CD4-positive, alpha-beta T cell (primary cell): ENCODE results near the gene GLTPD2. TPM values are rescaled to one million over a fixed set of nuclear protein-coding genes. Genes with fewer than 3 reads are reported as not detected.
A peak's percentile ranks its signal among the peaks of the same experiment; 100 is the strongest.

ENCODE experiments used
- ATAC-seq: fragments of 200-7000 bp; cut with Tn5 transposase; one replicate; pipeline ENCODE4 v1.10.0; 2022; ENCODE audit warnings: mild to moderate bottlenecking; ENCODE audit not compliant: poor library complexity
- CTCF ChIA-PET: fragments of 350-600 bp; sonication (Branson Sonifier 250); formaldehyde crosslinking; loops from one replicate; lab custom pipeline; 2021; ENCODE audit warnings: antibody characterized with exemption, inconsistent platforms; lab: Charles Lee
- POLR2A ChIA-PET: fragments of 350-600 bp; sonication (Branson Sonifier 250); formaldehyde crosslinking; loops from one replicate; lab custom pipeline; 2021; ENCODE audit warnings: antibody characterized with exemption, inconsistent platforms; lab: Charles Lee
- DNase-seq, 14 experiments: peaks; one replicate each; pipeline ENCODE4 v3.0.0-alpha.2; 2013 to 2020; ENCODE audit warnings: mixed read lengths in 2 of 14
- H3K27ac ChIP-seq, 2 donors: one replicate each; pipeline versions ENCODE4 v1.5.1 to v1.7.0; 2013; ENCODE audit warnings: low read length in 2 of 2, low read depth in 1 of 2, mild to moderate bottlenecking in 1 of 2
- H3K27me3 ChIP-seq, 2 experiments: 1 replicate in 1 of 2; 2 replicates in 1 of 2; pipeline versions ENCODE4 v1.6.1 to v1.7.0; 2013; ENCODE audit warnings: low read length in 2 of 2, control low read depth in 1 of 2, mild to moderate bottlenecking in 1 of 2, moderate library complexity in 1 of 2; ENCODE audit not compliant: insufficient read depth in 2 of 2, control insufficient read depth in 1 of 2
- H3K36me3 ChIP-seq: one replicate; pipeline ENCODE4 v1.6.1; 2013; ENCODE audit warnings: low read length, control low read depth; ENCODE audit not compliant: insufficient read depth
- H3K4me1 ChIP-seq: one replicate; pipeline ENCODE4 v1.6.1; 2013; ENCODE audit warnings: low read length, control low read depth; ENCODE audit not compliant: insufficient read depth
- H3K4me3 ChIP-seq: one replicate; pipeline ENCODE4 v1.5.1; 2013; ENCODE audit warnings: mild to moderate bottlenecking, low read length, moderate library complexity
- H3K9me3 ChIP-seq, 2 experiments: 1 replicate in 1 of 2; 2 replicates in 1 of 2; pipeline versions ENCODE4 v1.6.1 to v1.7.0; 2013; ENCODE audit warnings: low read length in 2 of 2, mild to moderate bottlenecking in 2 of 2, control low read depth in 1 of 2, moderate library complexity in 1 of 2; ENCODE audit not compliant: control insufficient read depth in 1 of 2, insufficient read depth in 1 of 2
- H3K27ac Mint-ChIP-seq: one replicate; pipeline ENCODE4 v1.8.0; 2020; ENCODE audit warnings: mixed read lengths
- H3K27me3 Mint-ChIP-seq: one replicate; pipeline ENCODE4 v1.8.0; 2021; ENCODE audit warnings: mixed read lengths
- H3K36me3 Mint-ChIP-seq: one replicate; pipeline ENCODE4 v1.8.0; 2021; ENCODE audit warnings: low read depth, mixed read lengths
- H3K4me1 Mint-ChIP-seq: one replicate; pipeline ENCODE4 v1.8.0; 2021; ENCODE audit warnings: low read depth, mixed read lengths
- H3K4me3 Mint-ChIP-seq: one replicate; pipeline ENCODE4 v1.8.0; 2020; ENCODE audit warnings: mild to moderate bottlenecking, mixed read lengths
- H3K9me3 Mint-ChIP-seq: one replicate; pipeline ENCODE4 v1.8.0; 2020; ENCODE audit warnings: mixed read lengths
- intact Hi-C, 2 experiments: fragments of 100-400 bp; cut with DNase I in 1 of 2; cut with micrococcal nuclease in 1 of 2; formaldehyde crosslinking; loops; one replicate each; pipeline versions ENCODE4 v1.15.1 to v1.9.0; 2023 to 2025; cut with DNase I, micrococcal nuclease
- total RNA-seq, 174 experiments: library from RNA in 2 of 174; stranded (reverse) in 2 of 174; gene quantifications; one replicate each; pipeline ENCODE4 v1.2.3 and lab custom pipeline; 2021 to 2026
- TF ChIP-seq, protein P1 (sequence below): fragments of 200-600 bp; IDR thresholded peaks from one replicate; pipeline ENCODE4 v1.8.0; 2022; ENCODE audit warnings: antibody characterized with exemption, mild to moderate bottlenecking

GLTPD2 gene
- total RNA-seq, 2 experiments from 2014 or later = not detected

DNA sequence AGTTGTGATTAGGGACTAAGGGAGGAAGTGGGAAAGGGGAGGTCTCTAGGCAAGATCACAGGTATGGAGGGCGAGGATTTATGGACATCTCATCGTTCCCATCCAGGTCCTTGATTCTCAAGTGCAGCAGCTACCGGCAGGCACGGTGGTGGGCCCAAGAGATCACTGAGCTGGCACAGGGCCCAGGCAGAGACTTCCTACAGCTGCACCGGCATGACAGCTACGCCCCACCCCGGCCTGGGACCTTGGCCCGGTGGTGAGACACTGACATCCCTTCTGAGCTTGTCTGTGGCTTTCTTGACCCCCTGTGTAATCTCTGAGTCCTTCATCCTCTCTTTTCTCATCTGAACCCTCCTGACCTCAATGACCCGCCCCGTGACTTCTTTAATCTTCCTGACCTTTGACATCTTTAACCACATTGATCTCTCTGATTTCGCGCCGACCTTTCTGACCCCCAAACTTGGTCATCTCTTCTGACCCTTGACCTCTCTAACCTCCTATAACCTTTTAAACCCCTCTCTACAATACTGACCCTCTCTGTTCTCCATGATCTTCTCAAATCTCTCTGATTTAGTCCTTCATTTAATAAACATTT, 22.0 kb downstream of the GLTPD2 start:
- ChIA-PET POLR2A (no interaction called here), CTCF (interaction anchor here (1.0 kb wide), 1 partner anchor 21 kb away, joined by 3 read pairs; no protein-coding TSS in a partner anchor)
- Mint-ChIP-seq H3K4me3 (peak overlapping the region; percentile 66), H3K27me3 (no peaks in the 10 kb centered on the region), H3K27ac (no peak overlapping the region), H3K36me3 (peaks cover 8% of the 10 kb centered on the region), H3K4me1 (peaks cover 21% of the 10 kb centered on the region), H3K9me3 (no peaks in the 10 kb centered on the region)
- Histone ChIP-seq H3K9me3 (no peaks in the 10 kb centered on the region), H3K27me3 (no peaks in the 10 kb centered on the region), H3K27ac (no peak overlapping the region), H3K36me3 (peaks cover 4% of the 10 kb centered on the region), H3K4me1 (peaks cover 12% of the 10 kb centered on the region), H3K4me3 (no peak overlapping the region)
- TF ChIP-seq, protein P1, sequence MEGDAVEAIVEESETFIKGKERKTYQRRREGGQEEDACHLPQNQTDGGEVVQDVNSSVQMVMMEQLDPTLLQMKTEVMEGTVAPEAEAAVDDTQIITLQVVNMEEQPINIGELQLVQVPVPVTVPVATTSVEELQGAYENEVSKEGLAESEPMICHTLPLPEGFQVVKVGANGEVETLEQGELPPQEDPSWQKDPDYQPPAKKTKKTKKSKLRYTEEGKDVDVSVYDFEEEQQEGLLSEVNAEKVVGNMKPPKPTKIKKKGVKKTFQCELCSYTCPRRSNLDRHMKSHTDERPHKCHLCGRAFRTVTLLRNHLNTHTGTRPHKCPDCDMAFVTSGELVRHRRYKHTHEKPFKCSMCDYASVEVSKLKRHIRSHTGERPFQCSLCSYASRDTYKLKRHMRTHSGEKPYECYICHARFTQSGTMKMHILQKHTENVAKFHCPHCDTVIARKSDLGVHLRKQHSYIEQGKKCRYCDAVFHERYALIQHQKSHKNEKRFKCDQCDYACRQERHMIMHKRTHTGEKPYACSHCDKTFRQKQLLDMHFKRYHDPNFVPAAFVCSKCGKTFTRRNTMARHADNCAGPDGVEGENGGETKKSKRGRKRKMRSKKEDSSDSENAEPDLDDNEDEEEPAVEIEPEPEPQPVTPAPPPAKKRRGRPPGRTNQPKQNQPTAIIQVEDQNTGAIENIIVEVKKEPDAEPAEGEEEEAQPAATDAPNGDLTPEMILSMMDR = no peak
- ATAC-seq (no peak), DNase-seq (no peak)
- intact Hi-C loops = no loop called here

DNA sequence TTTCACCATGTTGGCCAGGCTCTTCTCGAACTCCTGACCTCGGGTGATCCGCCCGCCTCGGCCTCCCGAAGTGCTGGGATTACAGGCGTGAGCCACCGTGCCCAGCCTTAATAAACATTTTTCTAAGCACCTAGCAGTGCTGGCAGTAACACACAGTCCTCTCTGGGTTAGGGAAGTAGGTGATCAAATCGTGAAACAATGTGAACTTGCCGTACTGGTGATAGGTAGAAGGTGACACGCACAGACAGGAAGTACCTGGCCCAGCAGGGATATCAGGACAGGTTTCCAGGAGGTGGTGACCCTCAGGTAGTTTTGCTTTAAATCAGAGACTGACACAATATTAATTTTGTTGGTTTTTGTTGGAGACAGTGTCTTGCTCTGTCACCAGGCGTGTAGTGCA, 22.7 kb downstream of the GLTPD2 start:
- Mint-ChIP-seq H3K27me3 (no peaks in the 10 kb centered on the region), H3K9me3 (no peaks in the 10 kb centered on the region), H3K36me3 (peaks cover 8% of the 10 kb centered on the region), H3K4me1 (peaks cover 15% of the 10 kb centered on the region), H3K4me3 (no peak overlapping the region), H3K27ac (no peak overlapping the region)
- Histone ChIP-seq H3K4me1 (peaks cover 10% of the 10 kb centered on the region), H3K27me3 (no peaks in the 10 kb centered on the region), H3K9me3 (no peaks in the 10 kb centered on the region), H3K27ac (no peak overlapping the region), H3K36me3 (peaks cover 7% of the 10 kb centered on the region), H3K4me3 (no peak overlapping the region)
- no peak for DNase-seq
- ChIA-PET CTCF (interaction anchor here (1.0 kb wide), 1 partner anchor 22 kb away, joined by 3 read pairs; no protein-coding TSS in a partner anchor), POLR2A (no interaction called here)
- ATAC-seq = no peak
- TF ChIP-seq, protein P1 = no peak
- intact Hi-C loops = no loop called here

DNA sequence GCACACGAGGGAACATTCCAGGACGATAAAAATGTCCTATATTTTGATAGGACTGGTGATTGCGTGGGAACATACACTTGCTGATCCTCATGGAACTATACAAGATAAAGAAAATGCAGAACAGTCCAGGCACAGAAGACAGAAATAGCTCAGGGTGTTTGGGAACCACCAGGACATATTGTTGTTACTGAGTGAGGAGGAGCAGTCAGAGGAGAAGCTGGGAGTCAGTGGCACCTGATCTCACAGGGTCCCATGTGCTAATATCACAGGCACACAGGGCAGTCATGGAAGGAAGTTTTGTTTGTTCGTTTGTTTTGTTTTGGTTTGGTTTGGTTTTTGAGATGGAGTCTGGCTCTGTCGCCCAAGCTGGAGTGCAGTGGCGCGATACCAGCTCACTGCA, 23.9 kb downstream of the GLTPD2 start:
- H3K4me1 ChIP-seq = peaks cover 6% of the 10 kb centered on the region
- H3K27ac ChIP-seq = no peak overlapping the region
- peaks cover 9% of the 10 kb centered on the region for H3K36me3 ChIP-seq
- H3K9me3 Mint-ChIP-seq = no peaks in the 10 kb centered on the region
- peaks cover 8% of the 10 kb centered on the region for H3K36me3 Mint-ChIP-seq
- no peaks in the 10 kb centered on the region for H3K27me3 ChIP-seq
- no peak overlapping the region for H3K4me3 Mint-ChIP-seq
- no peaks in the 10 kb centered on the region for H3K9me3 ChIP-seq
- H3K27me3 Mint-ChIP-seq = no peaks in the 10 kb centered on the region
- H3K4me3 ChIP-seq = no peak overlapping the region
- ChIA-PET POLR2A (no interaction called here), CTCF (interaction anchor here (0.9 kb wide), 1 partner anchor 70 kb away, joined by 3 read pairs; no protein-coding TSS in a partner anchor)
- intact Hi-C loops = no loop called here
- no peak overlapping the region for H3K27ac Mint-ChIP-seq
- H3K4me1 Mint-ChIP-seq = peaks cover 11% of the 10 kb centered on the region
- no peak for ATAC-seq
- no peak for DNase-seq
- TF ChIP-seq, protein P1 = no peak
